HepG2 (cell line): ENCODE data around the gene ZNF829. TPM values are rescaled to one million over a fixed set of nuclear protein-coding genes. Genes with fewer than 3 reads are reported as not detected.

Experiments used
- ATAC-seq: fragments of 200-7000 bp; cut with Tn5 transposase; 3 replicates; pipeline ENCODE4 v1.9.1; 2020; ENCODE audit warnings: mild to moderate bottlenecking, moderate library complexity
- BruUV-seq: library from RNA; stranded (reverse); fragments of 400-500 nt; replicated peaks from 2 replicates; lab custom pipeline; 2021; lab: Mats Ljungman, UMichigan
- CTCF ChIA-PET: fragments of 300-600 bp; formaldehyde crosslinking; extraction: SDS; loops from one replicate; lab custom pipeline; 2021; ENCODE audit warnings: low total read pairs, inconsistent platforms, low intra/inter-chr PET ratio; lab: Yijun Ruan, JAX
- POLR2A ChIA-PET: fragments of 350-600 bp; sonication (Branson Sonifier 250); formaldehyde crosslinking; loops from one replicate; lab custom pipeline; 2020; ENCODE audit warnings: antibody characterized with exemption, inconsistent platforms; lab: Yijun Ruan, JAX
- DNase-seq: peaks from one replicate; pipeline ENCODE4 v3.0.0-alpha.2; 2015; ENCODE audit warnings: low spot score
- FAIRE-seq: peaks from 3 replicates; lab custom pipeline; 2011; peaks lifted over from hg19 to GRCh38; lab: Jason Lieb, UNC
- H2AFZ ChIP-seq: one replicate; pipeline ENCODE4 v1.6.1; 2011; ENCODE audit warnings: low read length, inconsistent platforms
- H3K27ac ChIP-seq: fragments of 300-600 bp; 3 replicates; pipeline ENCODE4 v1.8.0; 2011; ENCODE audit warnings: mixed run types, mild to moderate bottlenecking, mixed read lengths, low read length, inconsistent platforms; ENCODE audit not compliant: insufficient read depth; ENCODE audit errors: extremely low read length
- H3K27me3 ChIP-seq, 2 experiments: fragments of 200-600 bp in 1 of 2; 2 replicates in 1 of 2; 3 replicates in 1 of 2; pipeline versions ENCODE4 v1.6.0 to v1.8.0; 2011; ENCODE audit warnings: low read length in 2 of 2, mild to moderate bottlenecking in 2 of 2, moderate library complexity in 2 of 2, inconsistent platforms in 1 of 2; ENCODE audit not compliant: insufficient read depth in 2 of 2, control insufficient read depth in 1 of 2
- H3K36me3 ChIP-seq, 2 experiments: fragments of 200-600 bp in 1 of 2; replicated peaks in 1 of 2; 2 replicates in 1 of 2; 3 replicates in 1 of 2; pipeline versions ENCODE4 v1.5.1 to v1.8.0; 2011; ENCODE audit warnings: low read length in 2 of 2, inconsistent platforms in 1 of 2; ENCODE audit not compliant: insufficient read depth in 2 of 2, control insufficient read depth in 1 of 2
- H3K4me1 ChIP-seq: 2 replicates; pipeline ENCODE4 v1.5.1; 2012; ENCODE audit warnings: low read length, inconsistent platforms; ENCODE audit not compliant: insufficient read depth
- H3K4me2 ChIP-seq: 2 replicates; pipeline ENCODE4 v1.6.0; 2011; ENCODE audit warnings: low read depth, low read length, inconsistent platforms
- H3K4me3 ChIP-seq, 3 experiments: fragments of 200-600 bp in 1 of 3; sonication (generic), shearing (Covaris generic) in 1 of 3; replicated peaks in 1 of 3; 2 replicates each; pipeline ENCODE4 v1.5.1; 2011 to 2016; ENCODE audit warnings: low read length in 3 of 3, inconsistent platforms in 2 of 3, low read depth in 2 of 3, mild to moderate bottlenecking in 2 of 3, control low read depth in 1 of 3, mixed read lengths in 1 of 3; ENCODE audit not compliant: insufficient read depth in 1 of 3
- H3K79me2 ChIP-seq: one replicate; pipeline ENCODE4 v1.6.1; 2011; ENCODE audit warnings: low read length, inconsistent platforms; ENCODE audit not compliant: insufficient read depth
- H3K9ac ChIP-seq: 2 replicates; pipeline ENCODE4 v1.6.0; 2011; ENCODE audit warnings: mild to moderate bottlenecking, low read depth, low read length, inconsistent platforms; ENCODE audit not compliant: insufficient read depth
- H3K9me3 ChIP-seq: 2 replicates; pipeline ENCODE4 v1.5.1; 2012; ENCODE audit warnings: mild to moderate bottlenecking, low read length
- H4K20me1 ChIP-seq: 2 replicates; pipeline ENCODE4 v1.6.0; 2011; ENCODE audit warnings: inconsistent platforms, mild to moderate bottlenecking, low read length, moderate library complexity; ENCODE audit not compliant: insufficient read depth
- BCL6 ChIP-seq: IDR thresholded peaks from 2 replicates; pipeline ENCODE4 v1.6.1; 2016; ENCODE audit warnings: missing genetic modification reagents, missing compliant biosample characterization
- KAT8 ChIP-seq: IDR thresholded peaks from 2 replicates; pipeline ENCODE4 v1.6.1; 2016; ENCODE audit warnings: missing genetic modification reagents, missing compliant biosample characterization
- KDM4B ChIP-seq: sonication (generic); formaldehyde crosslinking; IDR thresholded peaks from 2 replicates; pipeline ENCODE4 v1.4.0; 2020; ENCODE audit warnings: missing genetic modification reagents
- KDM5B ChIP-seq: sonication (generic); formaldehyde crosslinking; IDR thresholded peaks from 2 replicates; pipeline ENCODE4 v1.4.0; 2020; ENCODE audit warnings: missing genetic modification reagents, mild to moderate bottlenecking, borderline replicate concordance
- KDM6A ChIP-seq: IDR thresholded peaks from 2 replicates; pipeline ENCODE4 v1.6.1; 2016; ENCODE audit warnings: low read depth
- SKI ChIP-seq: fragments of 450-650 bp; IDR thresholded peaks from one replicate; pipeline ENCODE4 v1.6.1; 2018; ENCODE audit warnings: mild to moderate bottlenecking; ENCODE audit not compliant: partially characterized antibody
- ZNF616 ChIP-seq: sonication (generic); formaldehyde crosslinking; IDR thresholded peaks from 2 replicates; pipeline ENCODE4 v1.5.0; 2020; ENCODE audit warnings: low read depth, mild to moderate bottlenecking, missing genetic modification reagents
- ZNF761 ChIP-seq: sonication (generic); formaldehyde crosslinking; conservative IDR thresholded peaks from 2 replicates; pipeline ENCODE4 v1.4.0; 2020; ENCODE audit warnings: mild to moderate bottlenecking, missing genetic modification reagents
- WGBS: methylation state at CpG from one replicate; pipeline ENCODE4 v1.1.6; 2017; ENCODE audit warnings: low lambda C conversion rate; 5-methylcytosine and 5-hydroxymethylcytosine counted together
- in situ Hi-C: cut with HindIII; loops from 2 replicates; pipeline ENCODE4 v1.10.0; 2017; ENCODE audit warnings: low pct_unique_long_range_greater_than_20kb; ENCODE audit not compliant: extremely low pct_ligation_motif_present
- intact Hi-C: fragments of 100-400 bp; cut with micrococcal nuclease; formaldehyde crosslinking; loops from one replicate; pipeline ENCODE4 v1.10.0; 2022; ENCODE audit not compliant: unreplicated experiment
- polyA plus RNA-seq, 8 experiments: library from polyadenylated mRNA; depleted of rRNA in 3 of 8; stranded (reverse) in 7 of 8; unstranded in 1 of 8; fragments of >200 nt; fragmentation: Illumina TruSeq in 4 of 8; extraction: Trizol in 4 of 8; gene quantifications; 2 replicates each; pipeline versions ENCODE4 v1.2.1 to v1.2.3, GENCODE V29; 2011 to 2016; ENCODE audit warnings: low read depth in 4 of 8, missing spikeins in 1 of 8, mixed read lengths in 1 of 8; ENCODE audit not compliant: insufficient read depth in 1 of 8
- total RNA-seq, 5 experiments: library from RNA; depleted of rRNA; stranded (reverse); fragments of >200 nt; fragmentation: Illumina TruSeq; extraction: Trizol; gene quantifications; 2 replicates each; pipeline ENCODE4 v1.2.3, GENCODE V29; 2016; ENCODE audit warnings: low read depth in 1 of 5
- TF ChIP-seq, protein P1 (sequence below): sonication (generic); formaldehyde crosslinking; IDR thresholded peaks from 2 replicates; pipeline ENCODE4 v1.4.0; 2020; ENCODE audit warnings: mild to moderate bottlenecking, missing genetic modification reagents
- TF ChIP-seq, protein P2 (sequence below): sonication (generic); formaldehyde crosslinking; conservative IDR thresholded peaks from 2 replicates; pipeline ENCODE4 v1.4.0; 2020; ENCODE audit warnings: mild to moderate bottlenecking, missing genetic modification reagents, moderate library complexity
- TF ChIP-seq, protein P3 (sequence below): sonication (generic); formaldehyde crosslinking; IDR thresholded peaks from 2 replicates; pipeline ENCODE4 v1.5.0; 2020; ENCODE audit warnings: mild to moderate bottlenecking, missing genetic modification reagents, borderline replicate concordance
- TF ChIP-seq, protein P4 (sequence below): sonication (generic); IDR thresholded peaks from 2 replicates; pipeline ENCODE4 v1.6.1; 2016; ENCODE audit warnings: low read depth, borderline replicate concordance

The ZNF829 gene
- total and polyA plus RNA-seq, 2 of the 13 experiments (the other 11 are each of a cell fraction or from before 2014, with no cell fraction given): 0.15 to 0.86 TPM

DNA sequence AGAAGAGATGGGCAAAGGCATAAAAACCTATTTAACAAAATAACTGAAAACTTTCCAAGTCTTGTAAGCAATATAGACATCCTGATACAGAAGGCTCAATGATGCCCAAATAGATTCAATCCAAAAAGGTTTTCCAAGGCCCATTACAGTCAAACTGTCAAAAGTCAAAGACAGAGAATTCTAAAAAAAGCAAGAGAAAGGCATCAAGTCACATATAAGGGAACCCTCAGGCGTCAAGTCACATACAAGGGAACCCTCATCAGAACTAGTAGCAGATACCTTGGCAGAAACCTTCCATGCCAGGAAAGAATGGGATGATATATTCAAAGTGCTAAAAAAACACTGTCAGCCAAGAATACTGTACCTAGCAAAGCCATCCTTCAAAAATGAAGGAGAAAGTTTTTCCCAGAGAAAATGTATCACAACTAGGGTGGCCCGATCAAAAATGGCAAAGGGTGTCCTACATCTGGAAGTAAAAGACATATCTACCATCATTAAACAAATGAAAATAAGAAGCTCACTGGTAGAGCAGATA is 21.2 kb downstream of the ZNF829 start:
- FAIRE-seq (no peak), ATAC-seq (no peak), DNase-seq (no peak)
- no peak overlapping the region for H3K4me2 ChIP-seq
- no TSS peak for BruUV-seq
- H3K4me1 ChIP-seq: no peaks in the 10 kb centered on the region
- H3K4me3 ChIP-seq: no peak overlapping the region
- no peaks in the 10 kb centered on the region for H4K20me1 ChIP-seq
- no peak overlapping the region for H2AFZ ChIP-seq
- POLR2A ChIA-PET: no interaction called here
- CTCF ChIA-PET: no interaction called here
- in situ Hi-C loops (no loop called here), intact Hi-C loops (no loop called here)
- H3K36me3 ChIP-seq: no peaks in the 10 kb centered on the region
- no peaks in the 10 kb centered on the region for H3K79me2 ChIP-seq
- no peak overlapping the region for H3K27ac ChIP-seq
- peaks cover 96% of the 10 kb centered on the region for H3K9me3 ChIP-seq
- H3K27me3 ChIP-seq: no peaks in the 10 kb centered on the region
- WGBS: 63% methylated on average over 2 of the region's 2 CpGs
- no peak overlapping the region for H3K9ac ChIP-seq
- TF ChIP-seq, protein P1, sequence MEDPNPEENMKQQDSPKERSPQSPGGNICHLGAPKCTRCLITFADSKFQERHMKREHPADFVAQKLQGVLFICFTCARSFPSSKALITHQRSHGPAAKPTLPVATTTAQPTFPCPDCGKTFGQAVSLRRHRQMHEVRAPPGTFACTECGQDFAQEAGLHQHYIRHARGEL: no peak
- TF ChIP-seq, protein P2, sequence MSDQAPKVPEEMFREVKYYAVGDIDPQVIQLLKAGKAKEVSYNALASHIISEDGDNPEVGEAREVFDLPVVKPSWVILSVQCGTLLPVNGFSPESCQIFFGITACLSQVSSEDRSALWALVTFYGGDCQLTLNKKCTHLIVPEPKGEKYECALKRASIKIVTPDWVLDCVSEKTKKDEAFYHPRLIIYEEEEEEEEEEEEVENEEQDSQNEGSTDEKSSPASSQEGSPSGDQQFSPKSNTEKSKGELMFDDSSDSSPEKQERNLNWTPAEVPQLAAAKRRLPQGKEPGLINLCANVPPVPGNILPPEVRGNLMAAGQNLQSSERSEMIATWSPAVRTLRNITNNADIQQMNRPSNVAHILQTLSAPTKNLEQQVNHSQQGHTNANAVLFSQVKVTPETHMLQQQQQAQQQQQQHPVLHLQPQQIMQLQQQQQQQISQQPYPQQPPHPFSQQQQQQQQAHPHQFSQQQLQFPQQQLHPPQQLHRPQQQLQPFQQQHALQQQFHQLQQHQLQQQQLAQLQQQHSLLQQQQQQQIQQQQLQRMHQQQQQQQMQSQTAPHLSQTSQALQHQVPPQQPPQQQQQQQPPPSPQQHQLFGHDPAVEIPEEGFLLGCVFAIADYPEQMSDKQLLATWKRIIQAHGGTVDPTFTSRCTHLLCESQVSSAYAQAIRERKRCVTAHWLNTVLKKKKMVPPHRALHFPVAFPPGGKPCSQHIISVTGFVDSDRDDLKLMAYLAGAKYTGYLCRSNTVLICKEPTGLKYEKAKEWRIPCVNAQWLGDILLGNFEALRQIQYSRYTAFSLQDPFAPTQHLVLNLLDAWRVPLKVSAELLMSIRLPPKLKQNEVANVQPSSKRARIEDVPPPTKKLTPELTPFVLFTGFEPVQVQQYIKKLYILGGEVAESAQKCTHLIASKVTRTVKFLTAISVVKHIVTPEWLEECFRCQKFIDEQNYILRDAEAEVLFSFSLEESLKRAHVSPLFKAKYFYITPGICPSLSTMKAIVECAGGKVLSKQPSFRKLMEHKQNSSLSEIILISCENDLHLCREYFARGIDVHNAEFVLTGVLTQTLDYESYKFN (CRISPR knock-in tag): no peak
- TF ChIP-seq KDM5B (CRISPR knock-in tag) (no peak), KDM6A (CRISPR knock-in tag) (no peak), BCL6 (no peak), ZNF761 (CRISPR knock-in tag) (no peak), ZNF616 (CRISPR knock-in tag) (no peak), SKI (no peak), KAT8 (CRISPR knock-in tag) (no peak), KDM4B (CRISPR knock-in tag) (no peak)
- TF ChIP-seq, protein P3, sequence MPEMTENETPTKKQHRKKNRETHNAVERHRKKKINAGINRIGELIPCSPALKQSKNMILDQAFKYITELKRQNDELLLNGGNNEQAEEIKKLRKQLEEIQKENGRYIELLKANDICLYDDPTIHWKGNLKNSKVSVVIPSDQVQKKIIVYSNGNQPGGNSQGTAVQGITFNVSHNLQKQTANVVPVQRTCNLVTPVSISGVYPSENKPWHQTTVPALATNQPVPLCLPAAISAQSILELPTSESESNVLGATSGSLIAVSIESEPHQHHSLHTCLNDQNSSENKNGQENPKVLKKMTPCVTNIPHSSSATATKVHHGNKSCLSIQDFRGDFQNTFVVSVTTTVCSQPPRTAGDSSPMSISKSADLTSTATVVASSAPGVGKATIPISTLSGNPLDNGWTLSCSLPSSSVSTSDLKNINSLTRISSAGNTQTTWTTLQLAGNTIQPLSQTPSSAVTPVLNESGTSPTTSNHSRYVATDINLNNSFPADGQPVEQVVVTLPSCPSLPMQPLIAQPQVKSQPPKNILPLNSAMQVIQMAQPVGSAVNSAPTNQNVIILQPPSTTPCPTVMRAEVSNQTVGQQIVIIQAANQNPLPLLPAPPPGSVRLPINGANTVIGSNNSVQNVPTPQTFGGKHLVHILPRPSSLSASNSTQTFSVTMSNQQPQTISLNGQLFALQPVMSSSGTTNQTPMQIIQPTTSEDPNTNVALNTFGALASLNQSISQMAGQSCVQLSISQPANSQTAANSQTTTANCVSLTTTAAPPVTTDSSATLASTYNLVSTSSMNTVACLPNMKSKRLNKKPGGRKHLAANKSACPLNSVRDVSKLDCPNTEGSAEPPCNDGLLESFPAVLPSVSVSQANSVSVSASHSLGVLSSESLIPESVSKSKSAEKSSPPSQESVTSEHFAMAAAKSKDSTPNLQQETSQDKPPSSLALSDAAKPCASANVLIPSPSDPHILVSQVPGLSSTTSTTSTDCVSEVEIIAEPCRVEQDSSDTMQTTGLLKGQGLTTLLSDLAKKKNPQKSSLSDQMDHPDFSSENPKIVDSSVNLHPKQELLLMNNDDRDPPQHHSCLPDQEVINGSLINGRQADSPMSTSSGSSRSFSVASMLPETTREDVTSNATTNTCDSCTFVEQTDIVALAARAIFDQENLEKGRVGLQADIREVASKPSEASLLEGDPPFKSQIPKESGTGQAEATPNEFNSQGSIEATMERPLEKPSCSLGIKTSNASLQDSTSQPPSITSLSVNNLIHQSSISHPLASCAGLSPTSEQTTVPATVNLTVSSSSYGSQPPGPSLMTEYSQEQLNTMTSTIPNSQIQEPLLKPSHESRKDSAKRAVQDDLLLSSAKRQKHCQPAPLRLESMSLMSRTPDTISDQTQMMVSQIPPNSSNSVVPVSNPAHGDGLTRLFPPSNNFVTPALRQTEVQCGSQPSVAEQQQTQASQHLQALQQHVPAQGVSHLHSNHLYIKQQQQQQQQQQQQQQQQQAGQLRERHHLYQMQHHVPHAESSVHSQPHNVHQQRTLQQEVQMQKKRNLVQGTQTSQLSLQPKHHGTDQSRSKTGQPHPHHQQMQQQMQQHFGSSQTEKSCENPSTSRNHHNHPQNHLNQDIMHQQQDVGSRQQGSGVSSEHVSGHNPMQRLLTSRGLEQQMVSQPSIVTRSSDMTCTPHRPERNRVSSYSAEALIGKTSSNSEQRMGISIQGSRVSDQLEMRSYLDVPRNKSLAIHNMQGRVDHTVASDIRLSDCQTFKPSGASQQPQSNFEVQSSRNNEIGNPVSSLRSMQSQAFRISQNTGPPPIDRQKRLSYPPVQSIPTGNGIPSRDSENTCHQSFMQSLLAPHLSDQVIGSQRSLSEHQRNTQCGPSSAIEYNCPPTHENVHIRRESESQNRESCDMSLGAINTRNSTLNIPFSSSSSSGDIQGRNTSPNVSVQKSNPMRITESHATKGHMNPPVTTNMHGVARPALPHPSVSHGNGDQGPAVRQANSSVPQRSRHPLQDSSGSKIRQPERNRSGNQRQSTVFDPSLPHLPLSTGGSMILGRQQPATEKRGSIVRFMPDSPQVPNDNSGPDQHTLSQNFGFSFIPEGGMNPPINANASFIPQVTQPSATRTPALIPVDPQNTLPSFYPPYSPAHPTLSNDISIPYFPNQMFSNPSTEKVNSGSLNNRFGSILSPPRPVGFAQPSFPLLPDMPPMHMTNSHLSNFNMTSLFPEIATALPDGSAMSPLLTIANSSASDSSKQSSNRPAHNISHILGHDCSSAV (CRISPR knock-in tag): no peak
- TF ChIP-seq, protein P4, sequence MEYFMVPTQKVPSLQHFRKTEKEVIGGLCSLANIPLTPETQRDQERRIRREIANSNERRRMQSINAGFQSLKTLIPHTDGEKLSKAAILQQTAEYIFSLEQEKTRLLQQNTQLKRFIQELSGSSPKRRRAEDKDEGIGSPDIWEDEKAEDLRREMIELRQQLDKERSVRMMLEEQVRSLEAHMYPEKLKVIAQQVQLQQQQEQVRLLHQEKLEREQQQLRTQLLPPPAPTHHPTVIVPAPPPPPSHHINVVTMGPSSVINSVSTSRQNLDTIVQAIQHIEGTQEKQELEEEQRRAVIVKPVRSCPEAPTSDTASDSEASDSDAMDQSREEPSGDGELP: no peak
